C4-2B (cell line): ENCODE results near the gene NMRAL1.

Source experiments
- ZFX ChIP-seq: fragments of 450-650 bp; IDR thresholded peaks from 2 replicates; pipeline ENCODE4 v1.6.1; 2017
- TF ChIP-seq, protein P1 (sequence below): fragments of 450-650 bp; conservative IDR thresholded peaks from 2 replicates; pipeline ENCODE4 v1.5.1; 2017; ENCODE audit warnings: mild to moderate bottlenecking

DNA sequence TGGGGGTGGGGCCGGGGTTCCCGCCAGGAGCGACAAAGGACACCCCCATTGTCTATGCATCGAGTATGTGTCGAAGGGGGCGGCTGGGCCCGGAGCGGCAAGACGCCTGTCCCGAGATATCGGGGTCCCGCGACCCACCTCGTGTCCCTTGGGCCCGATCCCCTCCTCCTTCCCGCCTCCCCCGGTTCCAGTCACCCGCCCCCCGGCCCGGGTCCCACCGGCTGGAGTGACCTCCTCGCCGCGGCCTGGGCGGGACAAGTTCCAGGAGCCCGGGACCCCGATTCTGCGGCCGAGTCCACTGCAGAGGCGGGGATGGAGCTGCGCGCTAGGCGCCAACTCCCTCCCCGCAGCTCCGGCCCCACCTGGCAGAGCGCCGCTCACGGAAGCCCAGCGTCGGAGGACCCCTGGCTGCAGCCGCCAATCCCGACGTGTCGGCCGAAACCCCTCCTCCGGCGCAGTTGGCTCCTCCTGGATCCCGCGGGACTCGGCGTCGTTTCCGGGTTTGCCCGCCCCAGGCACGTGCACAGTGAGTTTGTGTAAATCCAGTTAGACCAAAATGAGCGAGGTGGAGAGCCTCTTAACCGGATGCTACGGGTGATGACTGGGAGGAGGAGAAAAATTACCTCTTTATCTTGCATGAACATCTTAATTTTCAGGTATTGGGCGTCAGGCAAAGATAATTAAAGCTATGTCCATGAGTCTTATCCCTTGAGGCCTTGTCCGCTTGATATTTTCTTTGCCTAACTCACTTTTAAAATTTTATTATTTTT is at the start of gene NMRAL1:
- TF ChIP-seq, protein P1, sequence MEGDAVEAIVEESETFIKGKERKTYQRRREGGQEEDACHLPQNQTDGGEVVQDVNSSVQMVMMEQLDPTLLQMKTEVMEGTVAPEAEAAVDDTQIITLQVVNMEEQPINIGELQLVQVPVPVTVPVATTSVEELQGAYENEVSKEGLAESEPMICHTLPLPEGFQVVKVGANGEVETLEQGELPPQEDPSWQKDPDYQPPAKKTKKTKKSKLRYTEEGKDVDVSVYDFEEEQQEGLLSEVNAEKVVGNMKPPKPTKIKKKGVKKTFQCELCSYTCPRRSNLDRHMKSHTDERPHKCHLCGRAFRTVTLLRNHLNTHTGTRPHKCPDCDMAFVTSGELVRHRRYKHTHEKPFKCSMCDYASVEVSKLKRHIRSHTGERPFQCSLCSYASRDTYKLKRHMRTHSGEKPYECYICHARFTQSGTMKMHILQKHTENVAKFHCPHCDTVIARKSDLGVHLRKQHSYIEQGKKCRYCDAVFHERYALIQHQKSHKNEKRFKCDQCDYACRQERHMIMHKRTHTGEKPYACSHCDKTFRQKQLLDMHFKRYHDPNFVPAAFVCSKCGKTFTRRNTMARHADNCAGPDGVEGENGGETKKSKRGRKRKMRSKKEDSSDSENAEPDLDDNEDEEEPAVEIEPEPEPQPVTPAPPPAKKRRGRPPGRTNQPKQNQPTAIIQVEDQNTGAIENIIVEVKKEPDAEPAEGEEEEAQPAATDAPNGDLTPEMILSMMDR = no peak; the same call in 1 of the 2 replicates
- TF ChIP-seq ZFX = peak; percentile 35; the same call in 1 of the 2 replicates
